HG03103 (cell line): Measurements from ENCODE around the gene OR52I1.

Experiments used
- ATAC-seq: cut with Tn5 transposase; IDR thresholded peaks from one replicate; pipeline ENCODE4 v1.9.1; 2021; ENCODE audit warnings: low read depth; ENCODE audit not compliant: unreplicated experiment

Gene OR52I1, protein sequence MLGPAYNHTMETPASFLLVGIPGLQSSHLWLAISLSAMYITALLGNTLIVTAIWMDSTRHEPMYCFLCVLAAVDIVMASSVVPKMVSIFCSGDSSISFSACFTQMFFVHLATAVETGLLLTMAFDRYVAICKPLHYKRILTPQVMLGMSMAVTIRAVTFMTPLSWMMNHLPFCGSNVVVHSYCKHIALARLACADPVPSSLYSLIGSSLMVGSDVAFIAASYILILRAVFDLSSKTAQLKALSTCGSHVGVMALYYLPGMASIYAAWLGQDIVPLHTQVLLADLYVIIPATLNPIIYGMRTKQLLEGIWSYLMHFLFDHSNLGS

DNA sequence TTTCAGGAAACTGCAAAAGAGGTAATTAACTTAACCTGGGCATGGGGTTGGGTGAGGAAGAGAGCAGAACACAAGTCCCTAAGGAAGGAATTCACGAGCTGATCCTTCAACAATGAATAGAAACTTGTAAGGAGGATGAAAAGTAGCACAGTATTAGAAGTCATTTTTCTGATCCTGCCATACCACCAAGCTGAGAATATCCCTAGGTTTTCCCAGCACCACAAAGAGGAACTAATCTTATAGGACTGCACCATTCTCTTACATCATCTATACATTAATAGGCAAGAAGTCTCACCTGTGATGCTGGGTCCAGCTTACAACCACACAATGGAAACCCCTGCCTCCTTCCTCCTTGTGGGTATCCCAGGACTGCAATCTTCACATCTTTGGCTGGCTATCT, at the start of gene OR52I1:
OR52I1 (plus strand) TSS at position 301 of the 400 bp plus-strand sequence; CDS start at position 301, 0 bp downstream.
- no peak for ATAC-seq

DNA sequence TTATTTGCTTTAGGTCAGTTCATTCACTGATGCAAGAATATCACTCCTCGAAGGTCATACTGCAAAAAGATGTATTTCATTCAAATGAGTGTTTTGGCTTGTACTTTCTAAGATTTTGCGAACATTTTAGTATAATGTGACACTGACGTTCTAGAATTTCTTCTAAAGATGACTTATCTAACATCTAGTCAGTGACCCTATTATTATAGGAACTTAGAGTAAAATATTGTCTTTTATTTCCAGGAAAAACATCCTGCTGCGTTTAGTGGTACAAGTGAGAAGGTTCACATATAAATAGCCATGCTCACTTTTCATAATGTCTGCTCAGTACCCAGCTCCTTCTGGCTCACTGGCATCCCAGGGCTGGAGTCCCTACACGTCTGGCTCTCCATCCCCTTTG, 48.9 kb upstream of the OR52I1 start, which contains the start of gene OR52M1:
OR52M1 (plus strand) TSS at position 301 of the 400 bp plus-strand sequence; CDS start at position 301, 0 bp downstream.
- ATAC-seq = no peak

- no peak for ATAC-seq
Observed at GRCh38 chr11:4546878-4547277, 47.0 kb upstream of the OR52I1 start.

DNA sequence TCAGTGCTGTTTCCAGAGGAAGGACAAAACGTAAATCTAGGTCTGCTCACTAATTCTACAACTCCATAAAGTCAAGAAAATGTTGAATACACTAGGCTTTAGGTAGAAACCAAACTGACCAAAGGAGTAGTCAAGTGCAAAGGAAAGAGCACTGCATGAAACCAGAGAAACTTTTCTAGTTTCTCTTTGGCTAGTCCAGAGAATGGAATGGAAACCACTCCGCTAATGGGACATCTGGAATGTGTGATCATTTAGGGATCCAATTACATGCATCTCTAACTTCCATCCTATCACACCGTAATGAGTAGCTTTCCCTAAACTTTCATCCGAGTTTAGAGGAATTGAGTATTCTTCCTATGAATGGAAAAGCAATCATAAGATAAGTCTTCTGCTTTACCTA, 46.4 kb upstream of the OR52I1 start:
- ATAC-seq = no peak

GRCh38 chr11:4551346-4551979, 42.4 kb upstream of the OR52I1 start:
- no peak for ATAC-seq

GRCh38 chr11:4559527-4560440, 34.1 kb upstream of the OR52I1 start:
- no peak for ATAC-seq

GRCh38 chr11:4560467-4560866, 33.4 kb upstream of the OR52I1 start:
- ATAC-seq = no peak

DNA sequence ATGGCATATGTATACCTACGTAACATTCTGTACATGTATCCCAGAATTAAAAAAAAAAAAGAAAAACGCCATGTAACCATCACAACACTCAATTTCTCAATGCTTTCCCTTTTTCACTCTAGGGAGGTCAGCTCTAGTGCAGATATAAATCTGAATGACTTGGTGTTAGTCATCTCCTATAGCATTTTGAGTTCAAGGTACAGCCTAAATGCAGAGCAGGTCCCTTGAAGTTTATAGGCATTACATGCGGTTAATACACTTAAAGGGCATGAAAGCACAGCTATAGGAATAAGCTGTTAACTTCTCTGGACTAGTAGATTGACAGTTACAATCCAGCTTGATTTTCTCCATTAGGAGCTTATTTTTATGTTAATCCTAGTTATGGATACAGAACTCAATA, 28.5 kb upstream of the OR52I1 start:
- ATAC-seq = no peak

GRCh38 chr11:4569075-4569474, 24.8 kb upstream of the OR52I1 start:
- no peak for ATAC-seq

GRCh38 chr11:4576880-4577279, 17.0 kb upstream of the OR52I1 start:
- ATAC-seq = no peak

DNA sequence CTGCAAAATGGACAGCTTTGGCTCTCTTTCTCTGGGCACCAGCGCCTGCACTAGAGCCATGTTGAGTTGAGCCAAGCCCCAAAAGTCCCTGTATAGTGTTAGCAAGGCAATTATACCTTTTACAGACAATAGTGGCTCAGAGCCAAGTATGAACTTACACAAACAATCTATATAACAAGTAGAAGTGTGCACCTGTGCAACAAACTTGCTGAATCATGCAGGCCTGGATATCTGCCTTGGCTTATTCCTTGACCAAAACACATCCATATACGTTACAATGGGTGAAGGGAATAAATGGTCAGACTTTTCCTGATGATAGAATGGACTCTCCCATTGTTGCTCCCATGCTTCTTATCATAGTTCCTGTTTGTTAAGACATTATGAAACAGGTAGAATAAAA, 16.1 kb upstream of the OR52I1 start:
- ATAC-seq = no peak

GRCh38 chr11:4578624-4579023, 15.2 kb upstream of the OR52I1 start:
- ATAC-seq = no peak

DNA sequence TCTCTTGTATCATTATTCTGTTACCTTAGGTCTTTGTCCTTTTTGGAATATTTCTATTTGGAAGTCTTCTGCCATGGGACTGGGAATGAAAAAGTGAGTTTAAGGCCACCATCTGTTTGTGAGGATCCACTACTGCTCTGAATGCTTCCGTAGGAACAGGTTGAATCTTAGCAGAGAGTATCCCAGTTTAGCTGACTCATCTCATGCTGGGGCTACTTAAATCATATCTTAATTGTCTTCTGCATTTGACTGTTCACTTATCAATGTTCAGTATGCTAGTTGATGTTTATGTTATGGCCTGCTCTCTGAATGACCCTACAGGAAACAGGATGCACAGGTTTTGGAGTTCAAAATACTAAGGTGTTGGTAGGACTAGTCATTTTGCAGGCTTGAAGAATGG, 13.7 kb upstream of the OR52I1 start:
- ATAC-seq = no peak

DNA sequence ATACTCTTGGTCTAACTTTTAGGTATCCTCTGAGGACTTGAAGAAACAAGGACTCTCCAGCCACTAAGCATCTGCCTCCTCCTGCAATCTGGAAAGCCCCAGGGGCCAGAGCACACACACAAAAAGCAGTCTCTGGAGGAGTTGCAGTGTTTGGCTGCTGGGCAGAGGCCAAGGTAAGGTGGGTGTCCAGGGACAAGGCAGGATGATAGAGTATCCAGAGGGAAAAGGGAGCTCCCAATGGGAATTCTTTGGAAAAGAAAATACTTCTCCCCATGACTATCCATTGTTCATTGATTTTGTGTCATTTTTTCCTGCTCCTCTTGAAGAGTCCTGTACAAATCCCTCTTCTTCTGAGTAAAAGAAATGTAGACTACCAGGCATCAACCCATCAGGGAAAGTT, 12.4 kb upstream of the OR52I1 start, which contains the start of gene OR52I2:
OR52I2 (plus strand) TSS at position 301 of the 400 bp plus-strand sequence.
- ATAC-seq = no peak

- ATAC-seq = no peak
Observed at GRCh38 chr11:4589017-4589416, 4.8 kb upstream of the OR52I1 start.

DNA sequence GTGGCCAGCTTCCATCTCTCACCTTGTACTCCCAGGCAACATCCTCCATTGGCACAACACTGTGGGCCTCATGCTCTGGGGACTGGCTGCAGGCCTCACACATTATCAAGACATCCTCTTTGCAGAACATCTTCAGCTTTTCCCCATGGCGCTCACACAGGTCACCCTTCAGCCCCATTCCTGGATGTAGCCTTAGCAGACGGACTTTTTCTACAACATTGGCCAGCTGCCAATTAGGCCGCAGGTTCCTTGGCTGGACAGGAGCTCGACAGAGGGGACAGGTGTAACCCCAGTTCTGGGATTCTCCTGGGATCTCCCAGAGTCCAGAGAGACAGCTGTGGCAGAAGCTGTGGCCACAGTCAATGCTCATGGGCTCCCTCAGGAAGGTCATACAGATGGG, 11.2 kb downstream of the OR52I1 start:
- no peak for ATAC-seq

- no peak for ATAC-seq
Observed at GRCh38 chr11:4606231-4607015, 12.6 kb downstream of the OR52I1 start.

DNA sequence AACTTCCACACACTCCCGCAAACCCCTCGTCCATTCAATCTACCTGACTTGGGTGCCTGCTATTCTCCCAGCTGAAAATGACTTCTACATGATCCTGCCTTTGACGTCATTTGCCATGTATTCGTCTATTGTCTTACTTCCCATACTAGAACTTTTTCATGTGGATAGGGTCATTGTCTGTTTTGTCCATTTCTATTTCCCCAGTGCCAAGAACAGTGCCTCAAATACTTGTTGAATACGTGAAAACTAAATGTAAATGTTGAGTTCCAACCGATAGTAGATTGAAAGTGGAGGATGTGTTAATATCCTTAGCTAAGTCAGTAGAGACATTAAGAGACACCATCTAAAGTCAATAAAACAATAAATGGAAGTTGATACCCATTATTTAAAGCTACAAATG, 13.3 kb downstream of the OR52I1 start:
- ATAC-seq = no peak

DNA sequence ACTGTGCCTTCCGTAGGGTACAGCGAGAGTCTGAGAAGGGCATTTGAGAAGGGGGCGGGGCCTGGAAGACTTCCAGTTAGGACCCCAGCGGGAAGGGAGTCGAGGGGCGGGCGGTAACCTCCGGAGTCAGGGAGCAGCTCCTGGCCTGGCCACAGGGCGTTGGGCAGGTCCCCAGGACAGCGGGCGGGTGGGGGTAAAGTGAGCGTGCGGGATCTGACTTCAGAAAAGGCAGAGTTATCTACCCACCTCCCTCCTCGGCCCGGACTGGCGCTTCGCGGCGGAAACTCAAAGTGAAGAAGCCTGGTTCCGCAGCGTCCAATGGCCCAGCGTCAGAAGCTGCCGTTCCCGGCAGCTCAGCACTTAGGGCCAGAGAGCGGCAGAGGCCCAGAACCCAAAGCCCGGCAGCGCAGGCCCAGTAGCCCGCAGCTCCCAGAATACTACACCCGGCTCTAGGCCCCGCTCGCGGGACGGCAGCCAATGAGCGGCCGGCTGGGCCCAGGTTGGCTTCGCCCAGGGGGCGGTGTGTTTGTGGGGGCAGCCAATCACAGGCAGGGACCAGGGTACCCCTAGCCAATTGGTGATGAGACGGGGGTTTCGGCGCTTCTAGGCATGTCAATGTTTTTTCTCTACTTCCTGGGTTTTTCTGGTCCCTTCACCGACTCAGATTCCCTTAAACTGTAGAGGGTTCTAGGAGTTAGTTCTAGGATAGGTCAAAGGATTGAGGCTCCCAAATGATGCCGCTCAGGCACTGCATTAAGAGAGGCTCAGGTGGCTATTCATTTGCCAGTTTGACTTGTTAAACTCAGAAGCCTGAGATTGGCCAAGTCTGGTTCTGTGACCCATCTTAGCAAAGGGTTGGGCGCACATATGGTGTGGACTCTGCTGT, 14.2 kb downstream of the OR52I1 start, which contains the start of gene TRIM68:
TRIM68 (minus strand) TSS at position 451 of the 886 bp plus-strand sequence. CDS start 2,727 bp downstream, outside the sequence.
- peak; percentile 99 for ATAC-seq
